ENCODE results near the gene HMMR. TPM values are rescaled to one million over a fixed set of nuclear protein-coding genes. Genes with fewer than 3 reads are reported as not detected.

HMMR gene
- total and polyA plus RNA-seq, 2 donors (not counting 1 experiment from before 2014, with no cell fraction given) = 0.34 to 1.6 TPM

DNA sequence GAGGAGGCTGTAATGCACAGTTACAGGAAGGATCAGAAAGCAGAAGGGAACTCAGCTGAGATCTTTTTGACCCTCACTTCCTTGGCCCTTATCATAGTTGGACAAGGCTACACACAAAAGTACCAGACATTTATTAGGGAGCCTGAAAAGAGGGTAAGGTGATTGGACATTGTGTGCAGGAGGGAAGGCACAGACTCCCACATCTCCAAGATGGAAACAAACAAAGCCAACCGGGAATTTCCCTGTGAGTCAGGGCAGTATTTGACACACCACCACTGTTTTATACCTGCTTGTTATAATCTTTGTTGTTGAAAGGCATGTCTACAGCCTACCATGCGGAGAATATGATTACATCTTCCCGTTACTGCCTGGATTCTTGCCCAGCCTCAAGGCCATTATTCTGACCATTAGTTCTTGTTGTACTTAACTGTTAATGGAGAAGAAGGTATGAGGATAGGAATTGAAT is 26.0 kb upstream of the HMMR start:
- Histone ChIP-seq H3K27ac (ENCODE audit: low read length in 2 of 2) (no peak overlapping the region), H3K36me3 (replicated peaks in 1 of 2; ENCODE audit: control extremely low read depth in 1 of 2, control insufficient read depth in 1 of 2, extremely low read depth in 1 of 2, insufficient read depth in 2 of 2, low read length in 1 of 2) (no peaks in the 10 kb centered on the region), H3K79me2 (ENCODE audit: control insufficient read depth, insufficient read depth, low read length) (peaks cover 21% of the 10 kb centered on the region), H3K9me3 (ENCODE audit: control extremely low read depth in 1 of 3, control insufficient read depth in 2 of 3, insufficient read depth in 1 of 3, low read length in 2 of 3) (no peaks in the 10 kb centered on the region), H3K27me3 (replicated peaks in 1 of 4; ENCODE audit: control extremely low read depth in 1 of 4, control insufficient read depth in 3 of 4, insufficient read depth in 4 of 4, low read length in 3 of 4) (no peaks in the 10 kb centered on the region), H2AFZ (ENCODE audit: insufficient read depth, low read depth, low read length, poor library complexity, severe bottlenecking) (no peak overlapping the region), H3K4me2 (replicated peaks; ENCODE audit: low read depth, low read length, poor library complexity, severe bottlenecking) (no peak overlapping the region), H3K4me3 (ENCODE audit: control extremely low read depth in 1 of 5, extremely low read depth in 1 of 5, insufficient read depth in 1 of 5, low read depth in 2 of 5, low read length in 4 of 5) (no peak overlapping the region), H3K4me1 (ENCODE audit: control insufficient read depth in 2 of 2, insufficient read depth in 2 of 2, low read length in 2 of 2) (peaks cover 15 to 23% of the 10 kb centered on the region in 2 donors), H3K9ac (ENCODE audit: low read length) (no peak overlapping the region), H4K20me1 (ENCODE audit: control insufficient read depth, insufficient read depth, low read length, poor library complexity, severe bottlenecking) (no peaks in the 10 kb centered on the region)
- Mint-ChIP-seq H3K27me3 (no peaks in the 10 kb centered on the region), H3K27ac (no peak overlapping the region), H3K9me3 (ENCODE audit: insufficient read depth) (no peaks in the 10 kb centered on the region), H3K4me3 (no peak overlapping the region), H3K4me1 (peaks cover 27% of the 10 kb centered on the region)
- no CpG with 5 or more reads among the region's 3 CpGs for WGBS (ENCODE audit: insufficient coverage)
- CTCF ChIA-PET = no interaction called here
- POLR2A ChIA-PET = no interaction called here
- TF ChIP-seq EZH2 (IDR thresholded peaks at IDR 0.05; ENCODE audit: borderline replicate concordance, insufficient read depth, low read depth, low read length, poor library complexity, severe bottlenecking) = no peak
- TF ChIP-seq, protein P1, sequence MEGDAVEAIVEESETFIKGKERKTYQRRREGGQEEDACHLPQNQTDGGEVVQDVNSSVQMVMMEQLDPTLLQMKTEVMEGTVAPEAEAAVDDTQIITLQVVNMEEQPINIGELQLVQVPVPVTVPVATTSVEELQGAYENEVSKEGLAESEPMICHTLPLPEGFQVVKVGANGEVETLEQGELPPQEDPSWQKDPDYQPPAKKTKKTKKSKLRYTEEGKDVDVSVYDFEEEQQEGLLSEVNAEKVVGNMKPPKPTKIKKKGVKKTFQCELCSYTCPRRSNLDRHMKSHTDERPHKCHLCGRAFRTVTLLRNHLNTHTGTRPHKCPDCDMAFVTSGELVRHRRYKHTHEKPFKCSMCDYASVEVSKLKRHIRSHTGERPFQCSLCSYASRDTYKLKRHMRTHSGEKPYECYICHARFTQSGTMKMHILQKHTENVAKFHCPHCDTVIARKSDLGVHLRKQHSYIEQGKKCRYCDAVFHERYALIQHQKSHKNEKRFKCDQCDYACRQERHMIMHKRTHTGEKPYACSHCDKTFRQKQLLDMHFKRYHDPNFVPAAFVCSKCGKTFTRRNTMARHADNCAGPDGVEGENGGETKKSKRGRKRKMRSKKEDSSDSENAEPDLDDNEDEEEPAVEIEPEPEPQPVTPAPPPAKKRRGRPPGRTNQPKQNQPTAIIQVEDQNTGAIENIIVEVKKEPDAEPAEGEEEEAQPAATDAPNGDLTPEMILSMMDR (IDR thresholded peaks at IDR 0.05) = no peak
- ATAC-seq (ENCODE audit: low read depth) = no peak
- DNase-seq = no peak
- intact Hi-C loops (cut with micrococcal nuclease) = loop anchor here (10.0 kb wide), 1 partner anchor 480 kb away; no protein-coding TSS in a partner anchor

DNA sequence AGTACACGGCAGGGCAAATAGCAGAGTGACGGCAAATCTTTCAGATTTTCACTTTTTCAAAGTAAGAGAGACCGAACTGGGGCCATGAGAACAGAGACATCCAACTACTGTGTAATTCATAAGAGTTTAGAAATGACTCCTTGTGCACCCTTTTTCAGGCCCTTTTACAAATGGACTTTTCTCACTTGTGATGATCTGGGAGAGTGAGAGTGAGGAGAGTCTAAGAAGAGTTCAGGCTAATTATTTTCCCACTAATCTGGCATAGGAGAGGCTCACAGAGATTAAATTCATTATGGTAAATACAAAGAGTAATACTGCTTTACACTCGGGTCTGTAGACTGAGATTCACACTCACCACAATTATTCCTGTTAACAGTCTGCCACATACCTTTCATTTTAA is 23.9 kb upstream of the HMMR start:
- peak overlapping the region in 2 of 5 experiments; percentile 76 to 83 for H3K4me3 ChIP-seq (ENCODE audit: control extremely low read depth in 1 of 5, extremely low read depth in 1 of 5, insufficient read depth in 1 of 5, low read depth in 2 of 5, low read length in 4 of 5)
- Mint-ChIP-seq H3K27ac (peak overlapping the region; percentile 28), H3K4me3 (peak overlapping the region; percentile 75), H3K9me3 (ENCODE audit: insufficient read depth) (no peaks in the 10 kb centered on the region), H3K4me1 (peaks cover 35% of the 10 kb centered on the region), H3K27me3 (no peaks in the 10 kb centered on the region)
- peaks cover 4 to 10% of the 10 kb centered on the region in 2 experiments for H3K36me3 ChIP-seq (replicated peaks in 1 of 2; ENCODE audit: control extremely low read depth in 1 of 2, control insufficient read depth in 1 of 2, extremely low read depth in 1 of 2, insufficient read depth in 2 of 2, low read length in 1 of 2)
- H3K27me3 ChIP-seq (replicated peaks in 1 of 4; ENCODE audit: control extremely low read depth in 1 of 4, control insufficient read depth in 3 of 4, insufficient read depth in 4 of 4, low read length in 3 of 4) = no peaks in the 10 kb centered on the region
- no peaks in the 10 kb centered on the region for H4K20me1 ChIP-seq (ENCODE audit: control insufficient read depth, insufficient read depth, low read length, poor library complexity, severe bottlenecking)
- peak overlapping the region; percentile 95 for H2AFZ ChIP-seq (ENCODE audit: insufficient read depth, low read depth, low read length, poor library complexity, severe bottlenecking)
- 100% methylated on average over 2 of the region's 4 CpGs for WGBS (ENCODE audit: insufficient coverage)
- no peaks in the 10 kb centered on the region for H3K9me3 ChIP-seq (ENCODE audit: control extremely low read depth in 1 of 3, control insufficient read depth in 2 of 3, insufficient read depth in 1 of 3, low read length in 2 of 3)
- TF ChIP-seq, protein P1 (IDR thresholded peaks at IDR 0.05) = no peak
- TF ChIP-seq EZH2 (IDR thresholded peaks at IDR 0.05; ENCODE audit: borderline replicate concordance, insufficient read depth, low read depth, low read length, poor library complexity, severe bottlenecking) = no peak
- peaks cover 26% of the 10 kb centered on the region for H3K79me2 ChIP-seq (ENCODE audit: control insufficient read depth, insufficient read depth, low read length)
- CTCF ChIA-PET = no interaction called here
- H3K9ac ChIP-seq (ENCODE audit: low read length) = peak overlapping the region; percentile 95
- DNase-seq (no peak), ATAC-seq (ENCODE audit: low read depth) (no peak)
- H3K4me2 ChIP-seq (replicated peaks; ENCODE audit: low read depth, low read length, poor library complexity, severe bottlenecking) = peak overlapping the region; percentile 79
- peak overlapping the region; percentile 42 to 46 for H3K27ac ChIP-seq (ENCODE audit: low read length in 2 of 2)
- POLR2A ChIA-PET = no interaction called here
- H3K4me1 ChIP-seq (ENCODE audit: control insufficient read depth in 2 of 2, insufficient read depth in 2 of 2, low read length in 2 of 2) = peaks cover 15 to 23% of the 10 kb centered on the region in 2 donors
- intact Hi-C loops (cut with micrococcal nuclease) = loop anchor here (10.0 kb wide), 1 partner anchor 478 kb away; no protein-coding TSS in a partner anchor
